ENCODE data around the gene CCNK. TPM values are rescaled to one million over a fixed set of nuclear protein-coding genes. Genes with fewer than 3 reads are reported as not detected.

CCNK gene
- total and polyA plus RNA-seq, 10 of the 15 experiments (the other 5 are each of a cell fraction or from before 2014, with no cell fraction given), result 10.8 to 88.0 (median 22.5) TPM

DNA sequence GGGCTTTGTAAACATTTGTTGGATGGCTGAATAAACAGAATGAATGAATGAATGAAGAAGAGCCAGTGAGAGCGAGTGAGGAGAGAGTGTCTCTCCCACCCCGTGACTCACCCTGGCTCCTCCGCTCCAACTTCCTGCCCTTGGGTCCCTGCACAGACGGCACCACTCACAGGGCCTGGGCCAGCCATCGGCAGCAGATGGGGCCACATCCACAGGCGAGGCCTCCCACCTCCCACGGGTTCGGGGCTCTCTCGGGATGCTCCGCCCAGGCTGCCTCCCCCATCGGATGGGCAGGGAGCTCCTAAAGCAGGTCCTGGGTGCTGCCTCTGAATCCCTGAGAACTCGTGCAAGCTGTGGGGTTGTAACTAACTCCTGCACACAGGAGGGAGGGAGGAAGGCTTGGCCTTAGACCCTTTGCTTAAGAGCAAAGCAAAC is 41.3 kb downstream of the CCNK start:
- SMC1A ChIA-PET (ENCODE audit: uncharacterized antibody, unreplicated experiment), result interaction anchor here (1.1 to 1.2 kb wide), 2 partner anchors 34 to 105 kb away, joined by 3 to 4 read pairs; no protein-coding TSS in a partner anchor
- WGBS (ENCODE audit: insufficient coverage, insufficient replicate concordance, low lambda C conversion rate, missing lambda C conversion rate), result 27% methylated on average over 12 of the region's 12 CpGs
- H2AFZ ChIP-seq (ENCODE audit: control insufficient read depth, low read depth, low read length), result no peak overlapping the region
- CTCF ChIA-PET, result no interaction called here
- RAD21 ChIA-PET (ENCODE audit: unreplicated experiment), result no interaction called here
- no peaks in the 10 kb centered on the region for H3K4me1 ChIP-seq (ENCODE audit: control insufficient read depth, insufficient read depth, low read length)
- in situ Hi-C loops (cut with MboI) (loop anchor here (5.0 kb wide), 1 partner anchor 100 kb away; no protein-coding TSS in a partner anchor), intact Hi-C loops (cut with micrococcal nuclease; ENCODE audit: unreplicated experiment) (no loop called here)
- FAIRE-seq (no peak), ATAC-seq (no peak), DNase-seq (ENCODE audit: low read depth, low spot score) (no peak)
- no peaks in the 10 kb centered on the region for H3K36me3 ChIP-seq (ENCODE audit: control insufficient read depth in 2 of 2, insufficient read depth in 2 of 2, low read length in 1 of 2)
- H3K9ac ChIP-seq (ENCODE audit: control insufficient read depth, insufficient read depth, low read length), result no peak overlapping the region
- POLR2A ChIA-PET, result interaction anchor here (0.6 kb wide), 2 partner anchors 19 to 106 kb away, joined by 3 to 5 read pairs; no protein-coding TSS in a partner anchor
- no peaks in the 10 kb centered on the region for H3K9me3 ChIP-seq (replicated peaks; ENCODE audit: control insufficient read depth, insufficient read depth, low read length)
- H3K79me2 ChIP-seq (ENCODE audit: control insufficient read depth, insufficient read depth, low read length), result no peaks in the 10 kb centered on the region
- no peak overlapping the region for H3K4me2 ChIP-seq (ENCODE audit: control insufficient read depth, insufficient read depth)
- H3K27ac ChIP-seq (ENCODE audit: control insufficient read depth, insufficient read depth), result no peak overlapping the region
- BruUV-seq (replicated peaks), result no TSS peak
- H3K4me3 ChIP-seq, result no peak overlapping the region
- no peaks in the 10 kb centered on the region for H4K20me1 ChIP-seq (ENCODE audit: control insufficient read depth, insufficient read depth)
- TF ChIP-seq WRNIP1 (IDR thresholded peaks at IDR 0.05; ENCODE audit: borderline replicate concordance, low read depth, low read length) (no peak), TCF3 (IDR thresholded peaks at IDR 0.05; ENCODE audit: borderline replicate concordance, insufficient read depth, low read depth, low read length) (no peak), NFYB (IDR thresholded peaks at IDR 0.05; ENCODE audit: insufficient read depth, low read depth, low read length) (no peak), ZNF622 (IDR thresholded peaks at IDR 0.05) (no peak), BHLHE40 (IDR thresholded peaks at IDR 0.05; ENCODE audit: borderline replicate concordance in 1 of 2, low read depth in 2 of 2, low read length in 1 of 2) (no peak)
- no peaks in the 10 kb centered on the region for H3K27me3 ChIP-seq (replicated peaks in 1 of 2; ENCODE audit: control insufficient read depth in 2 of 2, insufficient read depth in 2 of 2, low read length in 1 of 2)

Data from GM12878 (cell line).